IPS DF 4.7 (cell line): ENCODE data around the gene DNAL1.
"Not testable (repeated sequence)": the region's sequence is repeated elsewhere in the genome, so short reads cannot be mapped to it uniquely, and the experiment has no call there.

ENCODE experiments used
- DNase-seq: peaks from one replicate; pipeline ENCODE4 v3.0.0-alpha.2; 2013; ENCODE audit warnings: low spot score; ENCODE audit errors: extremely low read depth

Gene DNAL1

GRCh38 chr14:73637830-73638229, 7.0 kb upstream of the DNAL1 start:
- DNase-seq: no peak

- DNase-seq: no peak
Observed at GRCh38 chr14:73640796-73641365, 3.9 kb upstream of the DNAL1 start.

GRCh38 chr14:73645248-73645610, 443 bp downstream of the DNAL1 start:
- DNase-seq: no peak

- no peak for DNase-seq
Observed at GRCh38 chr14:73651005-73651404, 6.2 kb downstream of the DNAL1 start.

- DNase-seq: no peak
Observed at GRCh38 chr14:73655851-73656250, 11.1 kb downstream of the DNAL1 start.

- DNase-seq: not testable (repeated sequence)
Observed at GRCh38 chr14:73659202-73659601, 14.4 kb downstream of the DNAL1 start.

- no peak for DNase-seq
Observed at GRCh38 chr14:73660511-73660910, 15.7 kb downstream of the DNAL1 start.

GRCh38 chr14:73661872-73662271, 17.1 kb downstream of the DNAL1 start:
- DNase-seq: no peak

- DNase-seq: peak; percentile 58
Observed at GRCh38 chr14:73662487-73662943, 17.7 kb downstream of the DNAL1 start.

GRCh38 chr14:73663548-73664212, 18.9 kb downstream of the DNAL1 start:
- no peak for DNase-seq

- DNase-seq: no peak
Observed at GRCh38 chr14:73665130-73665529, 20.3 kb downstream of the DNAL1 start.

GRCh38 chr14:73666583-73666982, 21.8 kb downstream of the DNAL1 start:
- DNase-seq: no peak

GRCh38 chr14:73667854-73668253, 23.1 kb downstream of the DNAL1 start:
- DNase-seq: no peak

GRCh38 chr14:73674986-73675385, 30.2 kb downstream of the DNAL1 start:
- DNase-seq: no peak

GRCh38 chr14:73678698-73679097, 33.9 kb downstream of the DNAL1 start:
- no peak for DNase-seq

GRCh38 chr14:73680821-73681220, 36.0 kb downstream of the DNAL1 start:
- no peak for DNase-seq

- DNase-seq: no peak
Observed at GRCh38 chr14:73684627-73685026, 39.8 kb downstream of the DNAL1 start.

- no peak for DNase-seq
Observed at GRCh38 chr14:73685328-73685727, 40.5 kb downstream of the DNAL1 start.

GRCh38 chr14:73686901-73687300, 42.1 kb downstream of the DNAL1 start:
- no peak for DNase-seq

- no peak for DNase-seq
Observed at GRCh38 chr14:73694083-73694482, 49.3 kb downstream of the DNAL1 start.

GRCh38 chr14:73695082-73695481, 50.3 kb downstream of the DNAL1 start:
- DNase-seq: no peak

GRCh38 chr14:73695997-73696396, 51.2 kb downstream of the DNAL1 start:
- DNase-seq: no peak
